Endometrial microvascular endothelial cells (primary cell): Measurements from ENCODE around the gene PTPN2. TPM values are rescaled to one million over a fixed set of nuclear protein-coding genes. Genes with fewer than 3 reads are reported as not detected.

Experiments used
- in situ Hi-C: cut with HindIII; loops from 2 replicates; pipeline ENCODE4 v1.10.0; 2017; ENCODE audit warnings: low sequenced_read_pairs, low pct_unique_long_range_greater_than_20kb; ENCODE audit errors: inconsistent ontology term
- total RNA-seq: library from RNA; depleted of rRNA; stranded (reverse); fragments of >200 nt; gene quantifications from one replicate; pipeline ENCODE4 v1.2.3, GENCODE V29; 2015; ENCODE audit errors: inconsistent ontology term

The PTPN2 gene
- total RNA-seq, 1 donor from 2014 or later, result 27.9 TPM

- in situ Hi-C loops, result no loop called here
Observed at GRCh38 chr18:12839526-12840196, 44.4 kb downstream of the PTPN2 start.

GRCh38 chr18:12839057-12839525, 44.9 kb downstream of the PTPN2 start:
- in situ Hi-C loops, result no loop called here

DNA sequence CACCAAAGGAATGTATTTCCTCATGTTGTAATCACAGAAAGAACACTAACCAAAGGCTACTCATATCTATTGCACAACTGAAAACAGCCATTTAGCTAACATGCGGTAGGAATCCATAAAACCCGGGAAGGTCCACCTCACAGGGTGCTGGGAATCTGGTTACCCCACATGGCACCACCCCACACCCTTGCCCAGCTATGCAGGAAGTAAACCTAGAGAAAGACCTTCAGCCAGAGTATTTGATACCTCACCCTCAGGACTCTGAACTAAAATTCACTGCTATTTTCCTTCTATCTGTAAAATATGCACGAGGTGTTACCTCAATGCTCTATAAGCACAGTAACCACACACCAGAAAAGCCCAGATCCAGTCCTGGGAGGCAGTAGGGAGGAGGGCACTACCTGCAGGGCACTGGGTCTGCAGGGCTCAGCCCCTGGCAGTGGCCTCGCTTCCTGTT, 45.8 kb downstream of the PTPN2 start:
- in situ Hi-C loops, result no loop called here

DNA sequence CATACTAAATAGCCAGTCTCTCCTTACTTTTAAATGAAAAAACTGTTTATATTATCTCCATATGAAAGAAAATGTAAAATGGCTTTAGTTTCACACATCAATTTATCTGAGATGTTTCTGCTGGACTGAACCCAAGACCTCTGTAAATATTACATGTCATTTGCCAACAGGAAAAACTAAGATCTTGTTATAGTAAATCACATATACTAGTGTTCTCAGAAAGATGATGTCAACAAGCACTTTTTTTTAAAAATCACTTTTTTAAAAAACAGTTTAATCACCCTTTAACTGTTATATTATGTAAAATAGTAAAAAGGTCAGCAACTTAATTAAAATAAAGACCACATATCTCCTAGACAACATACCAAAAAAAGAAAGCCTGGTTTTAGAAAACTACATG, 46.3 kb downstream of the PTPN2 start:
- in situ Hi-C loops, result no loop called here

GRCh38 chr18:12836551-12836950, 47.5 kb downstream of the PTPN2 start:
- in situ Hi-C loops, result no loop called here

- in situ Hi-C loops, result no loop called here
Observed at GRCh38 chr18:12828116-12829051, 55.7 kb downstream of the PTPN2 start.

DNA sequence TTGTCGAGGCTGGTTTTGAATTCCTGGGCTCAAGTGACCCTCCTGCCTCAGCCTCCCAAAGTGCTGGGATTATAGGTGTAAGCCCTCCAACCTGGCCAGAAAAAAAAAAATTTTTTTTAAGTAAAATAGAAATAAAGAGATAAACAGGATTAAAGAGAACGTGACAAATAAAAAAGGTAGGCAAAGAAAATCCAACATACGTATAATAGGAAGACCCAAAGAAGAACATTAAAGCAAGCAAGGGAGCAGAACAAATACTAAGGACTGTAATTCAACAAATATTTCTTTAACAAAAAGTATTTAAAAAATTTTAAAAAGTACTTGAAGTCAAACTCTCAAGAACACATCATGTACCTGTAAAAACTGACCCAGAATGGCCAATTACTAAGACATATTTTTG, 56.4 kb downstream of the PTPN2 start:
- in situ Hi-C loops, result no loop called here

DNA sequence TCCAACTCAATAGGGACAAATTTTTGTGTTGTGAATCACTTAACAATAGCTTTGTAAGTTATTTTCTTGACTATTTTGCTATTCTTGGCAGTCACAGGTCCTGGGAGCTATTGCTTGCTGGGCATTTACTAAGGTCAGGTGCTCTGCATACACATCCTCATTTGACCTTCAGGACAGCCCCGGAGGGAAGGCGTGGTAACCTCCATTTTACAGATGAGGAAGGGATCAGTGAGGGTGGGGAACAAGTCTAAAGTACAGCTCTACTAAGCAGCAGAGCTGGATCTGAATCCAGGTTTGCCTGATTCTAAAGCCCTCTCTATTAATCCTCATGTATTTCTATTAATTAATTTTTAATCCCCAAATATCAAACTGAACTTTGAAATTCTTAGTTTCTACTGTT, 58.8 kb downstream of the PTPN2 start:
- in situ Hi-C loops, result no loop called here

GRCh38 chr18:12823892-12824291, 60.1 kb downstream of the PTPN2 start:
- in situ Hi-C loops, result no loop called here

- in situ Hi-C loops, result no loop called here
Observed at GRCh38 chr18:12821408-12821807, 62.6 kb downstream of the PTPN2 start.

- in situ Hi-C loops, result no loop called here
Observed at GRCh38 chr18:12820506-12820905, 63.5 kb downstream of the PTPN2 start.

DNA sequence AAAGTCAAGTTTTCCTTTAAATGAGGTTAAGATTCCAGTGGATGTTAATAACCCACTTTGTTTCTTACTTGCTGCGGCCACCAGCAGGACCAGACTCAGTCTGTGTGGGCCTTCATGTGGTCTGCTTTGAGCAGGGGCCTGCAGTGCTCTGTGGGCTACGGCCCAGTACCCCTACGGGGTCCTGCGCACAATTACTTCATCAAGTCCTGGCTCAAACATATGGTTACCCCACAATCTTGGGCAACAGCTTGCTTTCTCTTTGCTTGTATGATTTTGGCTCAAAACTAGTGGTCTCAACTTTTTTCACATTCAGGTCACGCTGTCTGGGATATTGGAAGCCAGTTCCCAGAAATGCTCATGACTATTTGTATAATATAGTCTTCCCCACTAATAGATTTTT, 64.2 kb downstream of the PTPN2 start:
- in situ Hi-C loops, result no loop called here

DNA sequence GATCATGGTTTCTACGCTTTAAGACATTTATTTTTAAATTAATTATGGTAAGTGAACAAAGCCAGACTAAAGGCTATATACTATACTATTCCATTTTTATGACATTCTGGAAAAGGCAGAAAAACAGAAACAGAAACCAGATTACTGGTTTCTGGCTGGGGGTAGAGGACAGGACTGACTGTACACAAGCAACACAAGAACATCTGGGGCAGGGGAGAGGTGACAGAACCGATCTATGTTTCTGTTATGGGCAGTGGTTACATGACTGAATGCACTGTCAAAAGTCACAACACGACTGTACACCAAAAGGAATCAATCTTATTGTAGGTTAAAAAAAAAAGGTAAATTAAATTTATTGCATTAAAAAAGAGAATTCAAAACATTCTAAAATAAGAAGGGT, 64.7 kb downstream of the PTPN2 start:
- in situ Hi-C loops, result no loop called here

GRCh38 chr18:12818243-12818642, 65.8 kb downstream of the PTPN2 start:
- in situ Hi-C loops, result no loop called here

GRCh38 chr18:12816451-12816850, 67.6 kb downstream of the PTPN2 start:
- in situ Hi-C loops, result no loop called here

DNA sequence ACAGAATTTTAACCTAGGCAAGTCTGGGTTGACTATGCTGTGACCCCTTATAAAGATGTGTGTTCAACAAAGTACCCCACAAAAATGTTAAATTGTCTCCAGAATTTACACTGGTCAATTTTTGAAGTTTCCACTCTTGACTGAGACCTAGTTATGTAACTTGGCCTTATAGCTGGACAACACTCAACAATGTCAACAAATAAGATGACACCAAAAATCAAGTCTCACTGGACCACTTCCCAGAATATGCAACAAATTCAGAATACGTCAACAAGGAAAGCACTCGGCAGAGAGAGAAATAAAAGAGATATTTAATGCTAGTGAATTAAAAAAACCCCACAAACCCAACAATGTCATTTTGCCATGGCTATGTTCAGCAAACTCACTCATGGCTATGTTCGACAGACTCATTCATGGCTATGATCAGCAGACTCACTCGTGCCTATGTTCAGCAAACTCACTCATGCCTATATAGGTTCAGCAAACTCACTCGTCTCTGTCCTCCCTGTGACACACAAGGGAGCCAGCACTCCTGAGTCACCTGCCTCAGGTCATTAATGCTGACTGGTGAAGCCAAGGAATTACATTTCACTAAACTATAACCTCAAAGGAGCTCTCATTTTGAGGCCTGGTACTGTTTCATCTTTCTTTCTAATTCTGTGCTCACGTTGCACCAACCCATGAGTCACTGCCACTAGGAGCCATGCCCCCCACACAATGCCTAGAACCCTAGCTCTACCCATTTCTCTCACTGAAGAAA, 72.7 kb downstream of the PTPN2 start:
- in situ Hi-C loops, result no loop called here

GRCh38 chr18:12803069-12803936, 80.7 kb downstream of the PTPN2 start:
- in situ Hi-C loops, result no loop called here

DNA sequence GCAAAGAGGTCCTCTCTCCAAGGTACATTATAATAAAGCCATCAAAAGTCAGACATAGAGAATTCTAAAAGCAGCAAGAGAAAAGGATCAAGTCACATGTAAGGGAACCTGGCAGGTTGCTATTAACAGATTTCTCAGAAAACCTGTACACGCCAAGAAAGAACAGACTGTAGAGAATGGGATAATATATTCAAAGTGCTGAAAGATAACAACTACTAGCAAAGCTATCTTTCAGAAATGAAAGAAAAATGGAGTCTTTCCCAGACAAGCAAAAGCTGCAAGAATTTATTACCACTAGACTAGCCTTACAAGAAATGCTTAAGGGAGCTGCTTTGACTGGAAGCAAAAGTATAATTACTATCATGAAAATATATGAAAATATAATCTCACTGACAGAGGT, 81.5 kb downstream of the PTPN2 start:
- in situ Hi-C loops, result no loop called here
